OCI-LY1 (cell line): Measurements from ENCODE around the gene MCTP2.

Experiments
- H2AFZ ChIP-seq: fragments of 200-600 bp; sonication (generic), shearing (Covaris generic); 2 replicates; pipeline ENCODE4 v1.6.0; 2014; ENCODE audit warnings: antibody characterized with exemption, mild to moderate bottlenecking, low read length
- H3F3A ChIP-seq: fragments of 200-600 bp; sonication (generic), shearing (Covaris generic); 2 replicates; pipeline ENCODE4 v1.6.0; 2014; ENCODE audit warnings: mild to moderate bottlenecking, antibody characterized with exemption, low read length, moderate library complexity; ENCODE audit not compliant: insufficient read depth
- H3K27ac ChIP-seq: fragments of 200-600 bp; sonication (generic); 2 replicates; pipeline ENCODE4 v1.5.1; 2014; ENCODE audit warnings: low read length, mixed run types, mild to moderate bottlenecking, low read depth; ENCODE audit not compliant: poor library complexity, severe bottlenecking
- H3K27me3 ChIP-seq: fragments of 200-600 bp; sonication (generic); 2 replicates; pipeline ENCODE4 v1.6.0; 2014; ENCODE audit warnings: antibody characterized with exemption, mild to moderate bottlenecking, low read length, moderate library complexity; ENCODE audit not compliant: insufficient read depth
- H3K36me3 ChIP-seq: fragments of 200-600 bp; sonication (generic); 2 replicates; pipeline ENCODE4 v1.6.1; 2014; ENCODE audit warnings: mild to moderate bottlenecking, antibody characterized with exemption, low read length, moderate library complexity, mixed read lengths; ENCODE audit not compliant: insufficient read depth
- H3K4me1 ChIP-seq: fragments of 200-600 bp; sonication (generic); 2 replicates; pipeline ENCODE4 v1.5.1; 2014; ENCODE audit warnings: mild to moderate bottlenecking, low read length, moderate library complexity; ENCODE audit not compliant: insufficient read depth, severe bottlenecking
- H3K4me2 ChIP-seq: fragments of 200-600 bp; sonication (generic), shearing (Covaris generic); 2 replicates; pipeline ENCODE4 v1.6.1; 2014; ENCODE audit warnings: low read length
- H3K4me3 ChIP-seq: fragments of 200-600 bp; sonication (generic); 2 replicates; pipeline ENCODE4 v1.5.1; 2014; ENCODE audit warnings: low read length, low read depth, mild to moderate bottlenecking, mixed read lengths; ENCODE audit not compliant: poor library complexity, severe bottlenecking
- H3K79me2 ChIP-seq: fragments of 200-600 bp; shearing (Covaris generic); 2 replicates; pipeline ENCODE4 v1.6.1; 2016; ENCODE audit warnings: mixed run types, low read length, mixed read lengths; ENCODE audit not compliant: insufficient read depth
- H3K9ac ChIP-seq: fragments of 200-600 bp; sonication (generic), shearing (Covaris generic); 2 replicates; pipeline ENCODE4 v1.6.1; 2014; ENCODE audit warnings: mild to moderate bottlenecking, low read length, mixed read lengths
- H3K9me2 ChIP-seq: fragments of 200-600 bp; sonication (generic), shearing (Covaris generic); 2 replicates; pipeline ENCODE4 v1.6.1; 2014; ENCODE audit warnings: low read depth, mild to moderate bottlenecking, low read length, mixed read lengths
- H3K9me3 ChIP-seq: fragments of 200-600 bp; shearing (Covaris generic); 2 replicates; pipeline ENCODE4 v1.6.1; 2014; ENCODE audit warnings: low read length, mixed read lengths
- H4K20me1 ChIP-seq: fragments of 200-600 bp; sonication (generic), shearing (Covaris generic); 2 replicates; pipeline ENCODE4 v1.6.0; 2016; ENCODE audit warnings: mild to moderate bottlenecking, low read length; ENCODE audit not compliant: insufficient read depth
- CTCF ChIP-seq: fragments of 200-600 bp; sonication (generic), shearing (Covaris generic); IDR thresholded peaks from 2 replicates; pipeline ENCODE4 v1.5.1; 2017; ENCODE audit warnings: mild to moderate bottlenecking, antibody characterized with exemption, low read length, moderate library complexity, mixed read lengths
- EZH2 ChIP-seq: fragments of 200-600 bp; sonication (generic), shearing (Covaris generic); IDR thresholded peaks from 2 replicates; pipeline ENCODE4 v1.8.0; 2017; ENCODE audit warnings: borderline replicate concordance, mixed run types, mild to moderate bottlenecking, antibody characterized with exemption, low read length, moderate library complexity, mixed read lengths

Gene MCTP2

GRCh38 chr15:94293411-94294402, 62.3 kb downstream of the MCTP2 start:
- Histone ChIP-seq H3K27ac (peak overlapping the region; percentile 54), H3K4me2 (no peak overlapping the region), H4K20me1 (no peaks in the 10 kb centered on the region), H3K4me1 (peaks cover 58% of the 10 kb centered on the region), H3K9me2 (no peaks in the 10 kb centered on the region), H3K9ac (no peak overlapping the region), H3K27me3 (no peaks in the 10 kb centered on the region), H3K36me3 (peaks cover 20% of the 10 kb centered on the region), H3K4me3 (no peak overlapping the region), H3F3A (no peaks in the 10 kb centered on the region; the same call in 1 of the 2 replicates), H3K9me3 (peaks cover 16% of the 10 kb centered on the region; the same call in 1 of the 2 replicates), H2AFZ (no peak overlapping the region), H3K79me2 (no peaks in the 10 kb centered on the region)
- TF ChIP-seq EZH2 (no peak), CTCF (no peak)

GRCh38 chr15:94294556-94294955, 63.2 kb downstream of the MCTP2 start:
- no peaks in the 10 kb centered on the region for H4K20me1 ChIP-seq
- no peaks in the 10 kb centered on the region; the same call in 1 of the 2 replicates for H3F3A ChIP-seq
- H3K36me3 ChIP-seq: peaks cover 15% of the 10 kb centered on the region
- peaks cover 14% of the 10 kb centered on the region; the same call in 1 of the 2 replicates for H3K9me3 ChIP-seq
- no peak overlapping the region for H3K4me2 ChIP-seq
- H3K9me2 ChIP-seq: no peaks in the 10 kb centered on the region
- TF ChIP-seq EZH2 (no peak), CTCF (no peak)
- H2AFZ ChIP-seq: no peak overlapping the region
- no peak overlapping the region for H3K9ac ChIP-seq
- H3K27me3 ChIP-seq: no peaks in the 10 kb centered on the region
- peaks cover 6% of the 10 kb centered on the region for H3K79me2 ChIP-seq
- H3K4me3 ChIP-seq: no peak overlapping the region
- H3K27ac ChIP-seq: peak overlapping the region; percentile 54
- peaks cover 60% of the 10 kb centered on the region for H3K4me1 ChIP-seq

GRCh38 chr15:94295275-94295674, 63.9 kb downstream of the MCTP2 start:
- H3K79me2 ChIP-seq: peaks cover 10% of the 10 kb centered on the region
- H3K27me3 ChIP-seq: no peaks in the 10 kb centered on the region
- H3K9ac ChIP-seq: peak overlapping the region; percentile 50; the same call in 1 of the 2 replicates
- H3K36me3 ChIP-seq: peaks cover 13% of the 10 kb centered on the region
- H3K27ac ChIP-seq: peak overlapping the region; percentile 95
- peaks cover 7% of the 10 kb centered on the region; the same call in 1 of the 2 replicates for H3K9me3 ChIP-seq
- no peaks in the 10 kb centered on the region for H4K20me1 ChIP-seq
- TF ChIP-seq CTCF: no peak
- no peak for TF ChIP-seq EZH2
- H3K4me2 ChIP-seq: peak overlapping the region; percentile 70; the same call in 1 of the 2 replicates
- no peak overlapping the region for H3K4me3 ChIP-seq
- no peak overlapping the region for H2AFZ ChIP-seq
- H3K4me1 ChIP-seq: peaks cover 65% of the 10 kb centered on the region
- no peaks in the 10 kb centered on the region for H3K9me2 ChIP-seq
- H3F3A ChIP-seq: no peaks in the 10 kb centered on the region; the same call in 1 of the 2 replicates
